Caki2 (cell line): ENCODE measurements around the gene TSC1. TPM values are rescaled to one million over a fixed set of nuclear protein-coding genes. Genes with fewer than 3 reads are reported as not detected.

ENCODE experiments used
- DNase-seq: peaks from one replicate; pipeline ENCODE4 v3.0.0-alpha.2; 2015; ENCODE audit warnings: low read depth
- in situ Hi-C: cut with HindIII; loops from 2 replicates; pipeline ENCODE4 v1.10.0; 2016; ENCODE audit warnings: low sequenced_read_pairs, low pct_unique_long_range_greater_than_20kb, mixed read lengths
- total RNA-seq: library from RNA; depleted of rRNA; stranded (reverse); fragments of >200 nt; shearing (Covaris generic); gene quantifications from 2 replicates; pipeline ENCODE4 v1.2.3, GENCODE V29; 2014; ENCODE audit warnings: low replicate concordance

The TSC1 gene
- total RNA-seq, 1 experiment from 2014 or later, result 7.8 TPM

DNA sequence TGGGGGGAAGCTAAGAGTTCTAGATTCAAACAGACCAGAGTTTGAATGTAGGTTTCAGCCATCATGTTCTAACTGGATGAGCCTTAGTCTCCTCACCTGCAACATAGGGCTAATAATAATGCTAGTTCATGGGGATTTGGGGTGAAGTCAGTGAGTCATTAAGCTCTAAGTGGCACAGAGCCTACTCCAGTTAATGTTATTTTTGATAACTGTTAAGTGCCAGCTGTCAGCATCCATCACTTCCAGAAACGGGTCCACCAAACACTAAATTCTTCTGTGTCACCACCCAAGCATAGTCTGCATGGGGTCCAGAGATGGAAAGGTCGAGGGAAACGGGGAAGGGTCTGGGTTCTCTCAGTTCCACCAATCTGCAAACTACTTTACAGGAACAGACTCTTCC lies 1.8 kb upstream of the TSC1 start:
- no peak for DNase-seq
- in situ Hi-C loops, result no loop called here

DNA sequence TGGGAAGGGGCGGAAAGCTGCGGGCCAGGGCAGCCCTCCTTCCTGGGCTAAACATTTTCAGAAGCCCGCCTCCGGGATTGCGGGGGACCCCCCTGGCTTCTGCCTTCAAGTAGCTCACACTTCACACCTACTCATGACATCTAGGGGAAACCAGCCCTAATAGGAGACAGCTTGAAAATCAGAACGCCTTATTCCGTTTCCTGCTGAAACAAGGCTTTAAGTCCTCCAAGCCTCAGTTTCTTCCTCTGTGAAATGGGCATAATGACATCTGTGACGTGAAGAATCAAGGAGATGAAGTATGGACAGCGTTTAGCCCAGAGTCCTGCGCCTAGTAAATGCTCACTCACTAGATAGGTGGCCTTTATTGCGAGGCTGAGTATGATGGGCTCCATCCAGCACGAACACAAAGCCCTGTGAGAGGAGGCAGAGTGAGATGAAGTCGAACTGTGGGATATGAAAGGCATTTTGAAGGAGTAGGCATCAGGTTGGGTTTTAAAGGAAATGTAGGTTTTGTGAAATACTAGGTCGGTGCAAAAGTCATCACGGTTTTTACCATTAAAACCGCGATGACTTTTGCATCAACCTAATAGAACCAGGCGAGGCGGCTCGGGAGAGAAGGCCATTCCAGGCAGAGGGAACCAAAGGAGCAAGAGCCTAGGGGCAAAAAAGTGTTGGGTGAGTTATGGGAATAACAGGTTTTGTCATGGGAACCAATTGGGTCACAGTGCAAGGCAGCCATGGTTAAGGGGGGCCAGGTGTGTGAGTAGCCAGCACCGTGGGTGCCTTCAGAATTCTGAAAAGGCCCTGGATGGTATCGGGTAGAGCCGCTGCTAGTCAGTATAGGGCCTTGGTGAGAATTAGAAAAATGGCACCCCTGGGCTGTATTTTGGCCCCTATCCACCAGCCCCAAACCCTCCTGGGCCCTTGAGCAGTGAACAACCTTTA lies 1.0 kb upstream of the TSC1 start:
- DNase-seq, result no peak

DNA sequence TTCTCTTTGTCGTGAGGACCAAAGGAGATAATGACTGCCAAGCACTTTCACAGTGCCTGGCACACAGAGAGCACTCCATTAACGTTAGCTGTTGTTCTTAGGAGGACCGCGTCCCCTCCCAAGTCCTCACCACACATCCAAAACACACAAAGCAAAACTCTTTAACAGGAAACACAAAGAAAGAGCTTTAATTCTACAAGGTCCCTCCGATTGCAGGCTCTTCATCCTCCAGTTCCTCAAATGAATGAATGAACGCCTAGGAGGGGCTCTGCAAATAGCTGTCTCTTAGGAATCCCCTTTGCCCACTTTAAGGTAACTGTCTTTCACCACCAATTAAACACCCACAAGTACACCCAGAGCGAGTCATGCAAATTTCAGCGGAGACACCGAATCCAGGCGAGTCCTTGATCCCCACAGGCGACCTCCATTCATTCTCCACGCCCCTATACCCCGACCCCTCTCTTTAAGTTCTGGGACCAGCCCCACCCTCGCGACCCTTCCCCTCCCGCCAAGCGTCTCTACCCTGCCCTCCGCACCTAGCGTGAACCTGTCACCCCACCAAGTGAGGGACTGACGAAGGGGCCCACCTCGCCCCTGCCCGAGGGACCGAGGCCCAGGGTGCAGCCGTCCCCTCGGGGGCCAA lies 644 bp downstream of the TSC1 start:
- in situ Hi-C loops, result no loop called here
- DNase-seq, result no peak

More for the DNA sequence above, 1.0 kb upstream of the TSC1 start:
- in situ Hi-C loops, result no loop called here

DNA sequence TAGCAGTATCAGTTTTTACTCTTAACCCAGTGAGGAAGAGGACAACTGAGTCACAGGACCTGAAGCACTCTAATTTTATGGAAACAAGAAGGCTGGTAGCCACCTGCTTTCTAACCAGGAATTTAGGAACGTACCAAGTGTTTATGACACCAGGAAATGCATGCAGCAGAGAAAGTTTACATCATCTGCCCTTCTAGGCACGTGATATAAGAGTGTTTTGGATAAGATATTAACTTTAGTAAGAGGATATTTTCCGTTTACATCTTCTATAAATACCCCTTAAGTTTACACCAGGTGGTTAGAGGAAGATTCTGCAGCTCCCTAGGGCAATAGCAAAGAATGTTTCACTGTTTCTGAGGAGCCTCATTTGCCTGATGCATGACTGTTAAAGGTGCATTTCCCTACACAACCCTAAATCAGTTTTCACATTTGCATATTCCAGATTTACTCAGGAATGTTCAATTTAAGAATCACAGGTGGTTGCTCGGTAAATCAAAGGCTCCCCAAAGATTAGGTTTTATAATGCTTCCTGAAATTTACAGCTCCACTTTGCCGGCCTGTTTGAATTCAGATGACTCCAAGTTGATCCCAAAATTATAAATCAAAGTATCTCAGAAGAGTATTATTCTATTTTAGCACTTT lies 1.8 kb downstream of the TSC1 start:
- in situ Hi-C loops, result no loop called here
- no peak for DNase-seq

DNA sequence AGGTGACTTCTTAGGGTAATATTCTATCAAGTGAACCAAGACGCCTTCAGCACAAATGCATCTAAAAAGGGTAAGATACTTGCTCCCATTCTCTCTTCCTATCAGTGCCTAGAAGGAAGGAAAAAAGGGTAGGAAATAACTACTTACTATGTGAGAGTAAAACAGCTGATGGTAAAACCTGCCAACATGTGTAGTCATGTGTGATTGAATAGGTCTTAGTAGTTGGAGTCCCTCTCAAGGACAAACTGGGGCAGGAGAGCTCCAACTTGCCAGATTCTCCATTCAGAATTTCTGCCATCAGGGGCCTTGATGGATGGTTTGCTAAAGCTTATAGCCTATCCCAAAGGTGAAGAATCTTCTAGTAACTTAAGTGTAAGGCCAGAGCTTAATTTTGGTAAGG lies 5.2 kb downstream of the TSC1 start:
- in situ Hi-C loops, result no loop called here
- DNase-seq, result no peak

DNA sequence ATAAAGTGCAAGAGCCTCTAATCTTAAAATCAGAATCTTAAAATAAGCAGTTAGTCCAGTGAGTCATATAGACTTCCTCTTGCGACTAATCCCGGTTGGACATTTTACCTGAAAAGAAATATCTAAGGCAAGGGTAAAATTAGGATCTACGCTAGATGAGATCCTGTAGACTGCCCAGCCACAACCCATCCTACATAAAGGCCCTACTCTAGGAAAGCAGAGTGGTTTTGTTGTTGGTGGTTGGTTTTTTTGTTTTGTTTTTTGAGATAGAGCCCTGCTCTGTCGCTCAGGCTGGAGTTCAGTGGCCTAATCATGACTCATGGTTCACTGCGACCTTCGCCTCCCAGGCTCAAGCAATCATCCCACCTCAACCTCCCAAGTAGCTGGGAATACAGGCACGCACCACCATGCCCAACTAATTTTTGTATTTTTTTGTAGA lies 6.9 kb downstream of the TSC1 start:
- in situ Hi-C loops, result no loop called here
- no peak for DNase-seq

DNA sequence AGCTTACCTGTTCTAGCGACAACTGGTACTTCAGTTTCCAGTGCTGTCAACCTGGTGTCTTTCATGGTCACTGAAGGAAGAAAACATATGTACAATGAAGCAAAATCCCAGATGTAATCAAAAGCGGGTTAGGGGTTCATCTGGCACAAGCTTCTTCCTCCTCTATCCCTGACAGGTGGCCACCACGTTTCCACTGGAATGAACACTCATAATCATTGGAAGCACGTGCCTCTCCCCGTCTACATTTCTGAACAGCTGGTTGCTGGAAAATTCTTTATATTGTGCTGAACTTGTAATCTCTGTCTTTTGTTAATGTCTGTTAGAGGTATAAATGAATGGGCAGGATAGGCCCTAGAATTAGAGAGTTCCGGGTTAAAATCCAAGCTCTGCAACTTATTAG lies 9.4 kb downstream of the TSC1 start:
- in situ Hi-C loops, result no loop called here
- DNase-seq, result no peak

DNA sequence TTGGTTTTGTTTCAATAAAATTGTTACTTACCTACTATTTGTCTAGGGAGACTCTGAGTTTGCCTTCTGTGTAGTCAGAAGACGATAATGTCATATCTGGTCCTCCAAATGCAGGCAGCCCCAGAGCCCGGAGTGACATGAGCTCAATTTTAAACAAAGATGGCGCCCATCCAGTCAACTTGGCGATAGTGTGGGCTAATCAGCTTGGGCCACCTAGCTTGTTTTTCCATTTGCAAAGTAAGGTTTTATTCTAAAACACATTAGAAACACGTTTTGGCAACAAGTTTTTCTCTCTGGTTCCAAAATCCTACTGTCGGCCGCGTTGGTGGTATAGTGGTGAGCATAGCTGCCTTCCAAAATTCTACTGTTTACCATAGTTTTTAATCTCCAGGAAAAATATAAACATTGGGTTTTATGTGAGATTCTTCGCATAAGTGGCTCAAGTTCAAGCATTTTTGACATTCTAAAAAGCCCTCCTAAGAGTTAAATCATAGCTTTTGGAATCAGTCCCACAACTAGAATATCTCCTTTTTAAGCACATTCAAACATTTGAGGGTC lies 13.2 kb downstream of the TSC1 start:
- in situ Hi-C loops, result no loop called here
- no peak for DNase-seq

DNA sequence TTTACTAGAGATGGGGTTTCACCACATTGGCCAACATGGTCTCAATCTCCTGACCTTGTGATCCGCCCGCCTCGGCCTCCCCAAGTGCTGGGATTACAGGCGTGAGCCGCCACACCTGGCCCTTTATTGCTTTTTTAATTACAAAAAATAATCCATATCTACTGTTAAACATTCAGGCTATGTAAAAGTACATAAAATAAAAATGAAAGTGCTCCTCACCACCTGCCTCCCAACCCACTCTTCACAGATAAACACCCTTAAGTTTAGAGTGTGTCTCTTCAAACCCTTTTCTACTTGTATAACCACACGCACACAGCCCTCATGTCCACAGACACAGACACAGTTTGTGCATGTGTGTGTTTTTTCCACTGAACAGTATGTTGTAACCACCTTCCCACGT lies 16.7 kb downstream of the TSC1 start:
- in situ Hi-C loops, result no loop called here

DNA sequence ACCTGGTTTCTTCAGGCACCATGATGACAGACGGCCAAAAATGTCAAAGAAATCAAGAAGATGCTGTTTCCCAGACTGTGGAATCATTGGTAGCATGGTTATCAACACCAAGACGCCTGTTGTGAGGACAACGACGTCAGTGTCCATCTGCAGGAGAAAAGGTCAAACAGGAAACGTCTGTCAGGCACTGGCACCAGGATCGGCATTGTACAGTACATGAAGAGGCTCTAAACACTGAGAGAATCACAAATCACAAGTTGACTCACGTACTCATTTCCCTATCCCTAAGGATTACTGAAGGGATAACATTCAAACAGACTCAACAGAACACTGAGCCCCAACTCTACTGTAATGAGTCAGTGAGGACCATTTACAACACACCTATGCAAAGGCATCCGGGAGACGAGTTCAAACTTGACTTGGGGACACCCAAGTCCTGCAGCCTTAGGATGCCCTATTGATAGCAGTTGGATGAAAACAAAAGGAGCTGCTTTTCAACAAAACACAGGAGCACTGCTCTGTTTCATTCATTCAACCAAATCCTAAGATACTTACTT lies 21.0 kb downstream of the TSC1 start:
- DNase-seq, result no peak
- in situ Hi-C loops, result no loop called here

More for the DNA sequence above, 16.7 kb downstream of the TSC1 start:
- no peak for DNase-seq

DNA sequence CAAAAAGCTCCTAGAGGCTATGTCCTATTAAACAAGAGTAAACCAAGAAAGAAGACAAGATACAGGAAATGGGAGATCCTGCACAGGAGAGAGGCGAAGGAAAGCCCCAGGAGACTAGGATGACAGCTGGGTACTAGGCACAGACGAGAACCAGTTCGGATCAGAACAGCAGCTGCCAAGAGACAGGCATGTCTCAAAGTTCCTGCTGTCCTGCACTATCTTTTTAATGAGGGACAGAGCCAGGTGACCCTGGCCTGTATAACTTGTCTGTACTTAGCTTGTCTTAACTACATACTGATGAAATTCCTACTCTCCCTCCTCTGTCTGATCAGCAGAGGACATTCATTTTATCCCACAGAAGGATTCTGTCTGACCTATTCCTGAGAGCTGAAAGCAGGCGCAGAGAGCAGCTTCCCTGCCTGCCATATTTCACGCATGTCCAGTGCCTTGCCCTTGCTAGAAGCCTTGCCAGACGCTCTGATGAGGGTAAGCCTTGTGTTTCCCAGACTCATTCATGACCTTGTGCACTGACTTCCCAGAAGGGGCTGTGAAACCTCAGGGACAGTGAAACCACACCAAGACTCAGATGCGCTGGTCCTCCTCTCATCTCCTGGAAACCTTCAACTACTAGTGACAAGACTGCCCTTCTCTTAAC lies 24.7 kb downstream of the TSC1 start:
- in situ Hi-C loops, result no loop called here
- no peak for DNase-seq

DNA sequence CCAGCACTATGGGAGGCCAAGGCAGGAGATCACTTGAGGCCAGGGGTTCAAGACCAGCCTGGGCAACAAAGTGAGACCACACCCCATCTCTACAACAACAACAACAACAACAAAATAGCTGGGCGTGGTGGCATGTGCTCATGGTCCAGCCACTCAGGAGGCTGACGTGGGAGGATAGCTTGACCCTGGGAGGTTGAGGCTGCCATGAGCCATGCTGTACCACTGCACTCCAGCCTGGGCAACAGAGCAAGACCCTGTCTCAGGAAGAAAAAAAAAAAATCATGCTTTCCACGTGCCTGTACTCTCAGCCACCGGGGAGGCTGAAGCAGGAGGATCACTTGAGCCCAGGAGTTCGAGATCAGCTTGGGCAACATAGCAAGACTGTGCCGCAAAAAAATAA lies 29.5 kb downstream of the TSC1 start:
- DNase-seq, result no peak
- in situ Hi-C loops, result no loop called here

DNA sequence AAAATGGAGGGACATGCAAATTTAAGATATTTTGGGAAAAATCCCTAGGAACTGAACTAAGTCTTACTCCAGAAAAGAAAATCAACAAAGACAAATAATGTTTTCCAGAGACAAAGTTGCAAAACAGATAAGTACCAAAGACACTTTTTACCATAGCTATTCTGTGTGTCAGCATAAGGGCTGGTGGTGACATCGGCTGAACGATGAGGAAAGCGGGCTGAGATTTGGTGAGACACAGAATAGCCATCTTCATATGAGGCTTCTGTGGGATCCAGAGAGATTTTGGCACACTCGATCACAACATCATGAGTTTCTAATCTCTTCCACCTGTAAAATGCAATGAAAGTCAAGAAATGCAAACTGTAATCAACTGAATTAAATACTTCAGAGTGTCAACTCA lies 32.3 kb downstream of the TSC1 start:
- no peak for DNase-seq
- in situ Hi-C loops, result no loop called here

DNA sequence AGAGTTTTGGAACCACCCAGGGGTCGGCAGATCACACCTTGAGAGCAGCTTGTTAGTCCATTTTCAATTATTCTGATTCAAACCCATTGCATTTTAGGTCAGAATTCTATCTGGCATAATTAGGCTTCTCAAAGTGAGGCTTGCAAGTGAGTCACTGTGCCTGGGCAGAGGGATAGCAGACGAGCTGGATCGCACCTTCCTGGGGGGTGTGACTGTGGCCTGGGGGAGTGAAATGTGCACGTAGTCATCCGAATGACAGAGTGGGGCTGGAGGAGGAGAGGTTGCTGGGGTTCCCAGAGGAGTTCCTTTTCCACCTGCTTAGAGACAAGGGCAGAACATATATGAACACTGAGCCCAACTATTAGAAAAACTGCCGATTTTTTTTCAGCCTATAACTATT lies 34.0 kb downstream of the TSC1 start:
- in situ Hi-C loops, result no loop called here
- no peak for DNase-seq

DNA sequence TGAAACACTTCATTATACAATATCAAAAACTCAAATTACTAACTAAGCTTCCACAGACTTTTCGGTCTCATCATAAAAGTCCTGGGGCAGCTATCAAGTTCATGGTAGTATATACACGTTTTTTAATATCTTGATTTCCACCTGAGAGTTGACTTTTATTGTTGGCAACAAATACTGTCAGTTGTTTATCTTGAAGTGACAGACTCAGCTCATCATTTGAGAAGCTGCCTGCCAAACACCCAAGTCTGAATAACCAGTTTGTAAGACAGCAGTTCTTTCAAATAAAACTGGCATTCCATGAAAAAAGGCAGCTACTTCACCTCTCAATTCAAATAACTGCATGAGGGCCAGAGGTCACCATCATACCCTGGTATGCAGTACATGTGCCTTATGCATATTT lies 35.1 kb downstream of the TSC1 start:
- in situ Hi-C loops, result no loop called here
- DNase-seq, result no peak

DNA sequence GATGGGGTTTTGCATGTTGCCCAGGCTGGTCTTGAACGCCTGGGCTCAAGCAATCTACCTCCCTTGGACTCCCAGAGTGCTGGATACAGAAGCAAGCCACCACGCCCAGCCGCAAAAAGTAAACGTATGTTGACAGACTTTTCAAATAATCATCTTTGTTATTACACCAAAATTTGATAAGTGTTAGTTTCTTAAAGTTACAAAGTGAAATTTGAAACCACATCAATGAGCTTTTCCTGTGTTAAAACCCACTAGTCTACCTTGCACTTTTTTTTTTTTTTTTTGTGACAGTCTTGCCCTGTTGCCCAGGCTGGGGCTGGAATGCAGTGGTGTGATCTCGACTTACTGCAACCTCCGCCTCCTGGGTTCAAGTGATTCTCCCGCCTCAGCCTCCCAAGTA lies 35.8 kb downstream of the TSC1 start:
- DNase-seq, result no peak
- in situ Hi-C loops, result no loop called here

DNA sequence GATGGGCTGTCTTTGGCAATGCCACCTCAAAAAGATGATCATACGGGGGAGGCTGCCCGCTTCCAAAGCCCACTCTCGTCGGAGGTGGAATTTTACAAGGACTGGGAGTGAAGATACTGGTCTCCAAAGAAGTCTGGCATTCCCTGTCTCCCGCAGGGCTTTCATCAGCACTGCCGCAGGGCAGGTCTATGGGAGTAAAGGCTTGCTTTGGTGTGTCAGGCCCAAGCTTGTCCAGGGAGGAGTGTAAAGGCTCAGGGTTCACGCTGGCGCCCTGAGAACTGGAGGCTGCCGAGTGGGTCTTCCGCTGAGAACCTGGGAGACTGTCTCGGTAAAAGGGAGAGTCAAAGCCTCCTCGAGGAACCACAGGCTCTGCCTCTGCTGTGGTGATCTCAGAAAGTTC lies 38.7 kb downstream of the TSC1 start:
- in situ Hi-C loops, result no loop called here
- DNase-seq, result no peak
